Neural cell (in vitro differentiated cells): ENCODE measurements around the gene SPCS1. TPM values are rescaled to one million over a fixed set of nuclear protein-coding genes. Genes with fewer than 3 reads are reported as not detected.
A peak's percentile ranks its signal among the peaks of the same experiment; 100 is the strongest.

Experiments
- H2AFZ ChIP-seq: fragments of 200-600, 300-800 bp; sonication (generic), shearing (Covaris generic); 2 replicates; pipeline ENCODE4 v1.6.0; 2014; ENCODE audit warnings: low read depth, mild to moderate bottlenecking, antibody characterized with exemption, low read length, moderate library complexity
- H3F3A ChIP-seq: fragments of 200-600 bp; shearing (Covaris generic); 2 replicates; pipeline ENCODE4 v1.6.1; 2016; ENCODE audit warnings: mild to moderate bottlenecking, moderate library complexity, mixed read lengths, antibody characterized with exemption, low read length; ENCODE audit not compliant: insufficient read depth, poor library complexity, severe bottlenecking
- H3K27ac ChIP-seq: fragments of 200-600, 300-800 bp; sonication (generic), shearing (Covaris generic); 2 replicates; pipeline ENCODE4 v1.5.1; 2014; ENCODE audit warnings: mild to moderate bottlenecking, low read length, moderate library complexity
- H3K27me3 ChIP-seq: fragments of 300-800, 200-600 bp; sonication (generic), shearing (Covaris generic); 2 replicates; pipeline ENCODE4 v1.6.0; 2014; ENCODE audit warnings: mild to moderate bottlenecking, low read depth, low read length, moderate library complexity; ENCODE audit not compliant: insufficient read depth
- H3K36me3 ChIP-seq: fragments of 300-800, 200-600 bp; sonication (generic), shearing (Covaris generic); 2 replicates; pipeline ENCODE4 v1.5.1; 2014; ENCODE audit warnings: mild to moderate bottlenecking, antibody characterized with exemption, low read length, moderate library complexity; ENCODE audit not compliant: insufficient read depth
- H3K4me2 ChIP-seq: fragments of 300-800, 200-600 bp; sonication (generic), shearing (Covaris generic); 2 replicates; pipeline ENCODE4 v1.6.0; 2014; ENCODE audit warnings: mild to moderate bottlenecking, low read length
- H3K4me3 ChIP-seq: fragments of 300-800, 200-600 bp; sonication (generic), shearing (Covaris generic); 2 replicates; pipeline ENCODE4 v1.5.1; 2014; ENCODE audit warnings: mild to moderate bottlenecking, low read length, moderate library complexity
- H3K79me2 ChIP-seq: fragments of 200-600 bp; shearing (Covaris generic); replicated peaks from 2 replicates; pipeline ENCODE4 v1.6.0; 2014; ENCODE audit warnings: mild to moderate bottlenecking, low read length, moderate library complexity; ENCODE audit not compliant: insufficient read depth
- H3K9ac ChIP-seq: fragments of 300-800, 200-600 bp; sonication (generic), shearing (Covaris generic); 2 replicates; pipeline ENCODE4 v1.6.1; 2016; ENCODE audit warnings: mild to moderate bottlenecking, low read length, mixed read lengths
- H3K9me2 ChIP-seq: fragments of 200-600 bp; shearing (Covaris generic); 2 replicates; pipeline ENCODE4 v1.6.1; 2016; ENCODE audit warnings: mild to moderate bottlenecking, low read length, mixed read lengths; ENCODE audit not compliant: insufficient read depth
- H3K9me3 ChIP-seq: fragments of 200-600, 300-800 bp; sonication (generic), shearing (Covaris generic); 2 replicates; pipeline ENCODE4 v1.6.1; 2016; ENCODE audit warnings: mild to moderate bottlenecking, mixed run types, low read length, moderate library complexity, mixed read lengths
- H4K20me1 ChIP-seq: fragments of 200-600 bp; shearing (Covaris generic); 2 replicates; pipeline ENCODE4 v1.6.1; 2016; ENCODE audit warnings: mild to moderate bottlenecking, mixed run types; ENCODE audit not compliant: insufficient read depth
- CTCF ChIP-seq: fragments of 450-650 bp; IDR thresholded peaks from 2 replicates; pipeline ENCODE4 v1.5.1; 2014; ENCODE audit warnings: antibody characterized with exemption, mild to moderate bottlenecking, moderate library complexity; ENCODE audit not compliant: poor library complexity, severe bottlenecking
- EP300 ChIP-seq: fragments of 450-650 bp; conservative IDR thresholded peaks from 2 replicates; pipeline ENCODE4 v1.6.1; 2014; ENCODE audit warnings: antibody characterized with exemption, mild to moderate bottlenecking, moderate library complexity; ENCODE audit not compliant: poor library complexity, severe bottlenecking
- EZH2 ChIP-seq: fragments of 200-600, 300-800 bp; shearing (Covaris generic), sonication (generic); IDR thresholded peaks from 2 replicates; pipeline ENCODE4 v1.6.1; 2014; ENCODE audit warnings: antibody characterized with exemption, low read length, borderline replicate concordance, mild to moderate bottlenecking; ENCODE audit not compliant: insufficient read depth, poor library complexity, severe bottlenecking
- MXI1 ChIP-seq: fragments of 450-650 bp; conservative IDR thresholded peaks from 2 replicates; pipeline ENCODE4 v1.6.1; 2014; ENCODE audit warnings: antibody characterized with exemption, mild to moderate bottlenecking; ENCODE audit not compliant: poor library complexity, severe bottlenecking
- POLR2AphosphoS5 ChIP-seq: IDR thresholded peaks from 2 replicates; pipeline ENCODE4 v1.6.1; 2012
- RAD21 ChIP-seq: fragments of 450-650 bp; conservative IDR thresholded peaks from 2 replicates; pipeline ENCODE4 v1.6.1; 2014; ENCODE audit warnings: antibody characterized with exemption, mild to moderate bottlenecking, moderate library complexity
- REST ChIP-seq: IDR thresholded peaks from 2 replicates; pipeline ENCODE4 v1.6.1; 2012; ENCODE audit warnings: borderline replicate concordance
- SMC3 ChIP-seq: fragments of 450-650 bp; conservative IDR thresholded peaks from 2 replicates; pipeline ENCODE4 v1.6.1; 2014; ENCODE audit warnings: antibody characterized with exemption, mild to moderate bottlenecking, moderate library complexity; ENCODE audit not compliant: poor library complexity
- TAF1 ChIP-seq: IDR thresholded peaks from 2 replicates; pipeline ENCODE4 v1.6.1; 2012; ENCODE audit warnings: low read depth
- polyA plus RNA-seq: library from polyadenylated mRNA; depleted of rRNA; stranded (reverse); fragments of >200 nt; gene quantifications from 2 replicates; pipeline ENCODE4 v1.2.3, GENCODE V29; 2014

The SPCS1 gene
- polyA plus RNA-seq, 1 donor from 2014 or later = 97.4 TPM

- H3K79me2 ChIP-seq = no peaks in the 10 kb centered on the region
Observed at GRCh38 chr3:52742418-52743041, 36.6 kb downstream of the SPCS1 start.

DNA sequence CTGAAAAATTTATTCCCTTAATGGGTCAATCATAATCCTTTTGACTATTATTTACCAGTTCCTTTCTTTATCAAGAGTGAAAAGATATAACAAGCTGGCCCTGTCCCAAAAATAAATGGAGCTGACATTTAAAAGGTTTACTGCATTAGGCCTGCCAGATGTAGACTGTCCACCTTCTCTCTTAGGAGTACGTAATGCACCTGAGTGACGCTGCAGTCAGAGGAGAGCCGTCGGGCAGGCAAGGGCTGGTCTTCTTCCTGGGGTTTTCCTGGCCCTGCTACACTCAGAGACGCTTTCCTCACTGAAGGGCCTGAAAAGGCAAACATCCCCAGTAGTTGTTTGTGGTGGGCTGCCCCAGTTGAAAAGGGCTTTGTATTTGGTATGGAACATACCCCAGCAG lies 37.2 kb downstream of the SPCS1 start:
- Histone ChIP-seq H3K9me2 (no peaks in the 10 kb centered on the region), H4K20me1 (no peaks in the 10 kb centered on the region), H3K9ac (no peak overlapping the region), H3K9me3 (no peaks in the 10 kb centered on the region), H3K27ac (no peak overlapping the region), H2AFZ (no peak overlapping the region), H3F3A (no peaks in the 10 kb centered on the region), H3K27me3 (no peaks in the 10 kb centered on the region), H3K4me3 (no peak overlapping the region), H3K4me2 (no peak overlapping the region), H3K79me2 (no peaks in the 10 kb centered on the region), H3K36me3 (peaks cover 8% of the 10 kb centered on the region)
- TF ChIP-seq MXI1 (no peak), EP300 (no peak), TAF1 (no peak), SMC3 (no peak), EZH2 (no peak), REST (no peak), POLR2AphosphoS5 (no peak), CTCF (no peak), RAD21 (no peak)

More at GRCh38 chr3:52742418-52743041, 36.6 kb downstream of the SPCS1 start:
- Histone ChIP-seq H3K27me3 (no peaks in the 10 kb centered on the region), H3K9me3 (no peaks in the 10 kb centered on the region), H3K27ac (no peak overlapping the region), H3K36me3 (peaks cover 8% of the 10 kb centered on the region), H3F3A (no peaks in the 10 kb centered on the region), H4K20me1 (no peaks in the 10 kb centered on the region), H3K4me3 (no peak overlapping the region), H3K4me2 (no peak overlapping the region), H2AFZ (no peak overlapping the region), H3K9ac (no peak overlapping the region), H3K9me2 (no peaks in the 10 kb centered on the region)
- peak; percentile 64 for TF ChIP-seq CTCF
- TF ChIP-seq POLR2AphosphoS5 = no peak
- no peak for TF ChIP-seq EZH2
- TF ChIP-seq MXI1 = no peak
- no peak for TF ChIP-seq EP300
- peak; percentile 65 for TF ChIP-seq RAD21
- TF ChIP-seq SMC3 = peak; percentile 64
